HepG2 (cell line): ENCODE data around the gene PROC. TPM values are rescaled to one million over a fixed set of nuclear protein-coding genes. Genes with fewer than 3 reads are reported as not detected.

Experiments
- ARID4A ChIP-seq: sonication (generic); formaldehyde crosslinking; IDR thresholded peaks from 2 replicates; pipeline ENCODE4 v1.5.0; 2020; ENCODE audit warnings: mild to moderate bottlenecking, missing genetic modification reagents, borderline replicate concordance
- CSRNP2 ChIP-seq: sonication (generic); formaldehyde crosslinking; conservative IDR thresholded peaks from 2 replicates; pipeline ENCODE4 v1.8.0; 2022; ENCODE audit warnings: low read depth, missing genetic modification reagents
- PLSCR1 ChIP-seq: sonication (generic); formaldehyde crosslinking; IDR thresholded peaks from 2 replicates; pipeline ENCODE4 v1.5.0; 2020; ENCODE audit warnings: missing genetic modification reagents, mild to moderate bottlenecking, borderline replicate concordance
- PRDM10 ChIP-seq: sonication (generic); formaldehyde crosslinking; IDR thresholded peaks from 2 replicates; pipeline ENCODE4 v1.4.0; 2020; ENCODE audit warnings: low read depth, missing genetic modification reagents
- RARA ChIP-seq: IDR thresholded peaks from 2 replicates; pipeline ENCODE4 v1.6.1; 2016; ENCODE audit warnings: missing genetic modification reagents, missing compliant biosample characterization
- ZBTB40 ChIP-seq, 2 experiments: fragments of 450-650 bp in 1 of 2; sonication (generic) in 1 of 2; formaldehyde crosslinking in 1 of 2; IDR thresholded peaks; 2 replicates each; pipeline versions ENCODE4 v1.6.1 to v1.8.0; 2016 to 2022; ENCODE audit warnings: antibody characterized with exemption in 1 of 2, mild to moderate bottlenecking in 1 of 2, missing genetic modification reagents in 1 of 2
- polyA plus RNA-seq, 8 experiments: library from polyadenylated mRNA; depleted of rRNA in 3 of 8; stranded (reverse) in 7 of 8; unstranded in 1 of 8; fragments of >200 nt; fragmentation: Illumina TruSeq in 4 of 8; extraction: Trizol in 4 of 8; gene quantifications; 2 replicates each; pipeline versions ENCODE4 v1.2.1 to v1.2.3, GENCODE V29; 2011 to 2016; ENCODE audit warnings: low read depth in 4 of 8, missing spikeins in 1 of 8, mixed read lengths in 1 of 8; ENCODE audit not compliant: insufficient read depth in 1 of 8
- total RNA-seq, 5 experiments: library from RNA; depleted of rRNA; stranded (reverse); fragments of >200 nt; fragmentation: Illumina TruSeq; extraction: Trizol; gene quantifications; 2 replicates each; pipeline ENCODE4 v1.2.3, GENCODE V29; 2016; ENCODE audit warnings: low read depth in 1 of 5

PROC gene
- total and polyA plus RNA-seq, 2 of the 13 experiments (the other 11 are each of a cell fraction or from before 2014, with no cell fraction given), result 134 to 185 TPM

GRCh38 chr2:127453392-127454171 is 35.4 kb downstream of the PROC start (continued):
- peak; percentile 16; the same call in 1 of the 2 replicates for TF ChIP-seq ARID4A (CRISPR knock-in tag)
- TF ChIP-seq CSRNP2 (CRISPR knock-in tag), result no peak
- TF ChIP-seq PLSCR1 (CRISPR knock-in tag), result no peak
- 0 out of 2 replicates have a peak, but pooled peaks have one; percentile 5 for TF ChIP-seq RARA
- no peak for TF ChIP-seq ZBTB40 (IDR thresholded peaks at IDR 0.05)
- TF ChIP-seq ZBTB40 (CRISPR knock-in tag; IDR thresholded peaks at IDR 0.05), result no peak
- TF ChIP-seq PRDM10 (CRISPR knock-in tag), result peak; percentile 52; the same call in 1 of the 2 replicates
